GM21360 (cell line): ENCODE results near the gene KCNH1.

Experiments
- ATAC-seq: cut with Tn5 transposase; IDR thresholded peaks from one replicate; pipeline ENCODE4 v1.9.1; 2021; ENCODE audit warnings: mild to moderate bottlenecking, moderate library complexity; ENCODE audit not compliant: unreplicated experiment

KCNH1 gene

DNA sequence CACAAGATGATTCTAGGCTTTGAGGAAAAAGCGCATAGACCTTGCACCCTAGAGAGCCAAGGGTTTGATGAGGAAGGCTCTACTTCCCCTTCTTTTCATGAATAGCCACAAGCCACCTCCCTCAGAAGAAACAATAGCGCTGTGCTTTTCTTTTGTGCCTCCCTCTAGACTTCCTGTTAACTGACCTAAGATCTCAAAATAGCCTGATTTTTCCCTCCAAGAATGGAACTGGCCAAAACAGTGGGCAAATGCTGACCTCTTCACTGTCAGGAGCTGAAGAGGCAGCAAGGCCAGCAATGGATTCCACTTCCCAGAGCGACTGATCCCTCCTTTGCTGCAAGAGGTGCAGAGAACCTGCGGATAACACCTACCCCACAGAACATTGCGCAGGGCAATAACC, 362.8 kb downstream of the KCNH1 start:
- ATAC-seq = no peak

DNA sequence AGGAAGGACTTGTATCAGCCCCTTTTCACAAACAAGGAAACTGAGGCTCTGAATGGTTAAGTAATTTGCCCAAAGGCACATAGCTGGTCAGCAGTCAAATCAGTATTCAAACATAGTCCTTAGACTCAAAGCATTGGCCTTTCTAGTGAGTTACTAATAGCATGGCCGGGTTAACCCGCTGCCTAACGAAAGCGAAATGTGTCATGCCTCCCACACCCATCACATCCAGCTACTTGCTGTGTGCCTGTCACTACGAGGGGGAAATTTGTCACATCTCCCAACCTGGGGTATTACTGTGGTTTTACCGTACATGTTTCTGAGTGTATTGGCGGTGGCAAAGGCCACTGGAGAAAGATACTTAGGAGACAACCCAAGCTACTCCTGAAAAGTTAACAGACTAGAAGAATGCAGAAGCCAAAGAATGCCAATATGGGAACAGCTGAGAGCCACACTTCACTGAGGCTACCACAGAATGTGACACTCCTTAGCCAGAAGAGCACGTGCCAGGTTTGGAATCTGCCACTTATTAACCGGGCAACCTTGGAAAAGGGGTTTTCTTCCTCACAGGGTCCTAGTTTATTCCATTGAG, 363.5 kb downstream of the KCNH1 start:
- no peak for ATAC-seq

DNA sequence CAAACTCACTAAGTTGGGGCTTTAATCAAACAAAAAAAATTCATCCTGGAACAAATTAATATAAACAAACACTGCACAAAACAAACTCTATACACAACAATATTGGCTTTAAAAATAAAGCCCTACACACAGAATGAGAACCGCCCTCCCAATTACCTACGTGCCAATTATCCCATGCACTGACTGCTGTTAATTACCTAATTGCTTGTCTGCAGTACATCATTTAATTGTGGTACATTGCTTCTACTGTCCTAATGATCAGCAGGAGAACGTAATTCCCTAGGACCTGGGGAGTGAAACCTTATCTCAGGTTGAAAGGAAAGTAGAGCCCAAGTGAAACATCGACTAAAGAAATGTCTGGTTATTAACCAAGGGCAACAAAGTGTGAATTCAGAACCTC, 364.5 kb downstream of the KCNH1 start:
- ATAC-seq = no peak

DNA sequence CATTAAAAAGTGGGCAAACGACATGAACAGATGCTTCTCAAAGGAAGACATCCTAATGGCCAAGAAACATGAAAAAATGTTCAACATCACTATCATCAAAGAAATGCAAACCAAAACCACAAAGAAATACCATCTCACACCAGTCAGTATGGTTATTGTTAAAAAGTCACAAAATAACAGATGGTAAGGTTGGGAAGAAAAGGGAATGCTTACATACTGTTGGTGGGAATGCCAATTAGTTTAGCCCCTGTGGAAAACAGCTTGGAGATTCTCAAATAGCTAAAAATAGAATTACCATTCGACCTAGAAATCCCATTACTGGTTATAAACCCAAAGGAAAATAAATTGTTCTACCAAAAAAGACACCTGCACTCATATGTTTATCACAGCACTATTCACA, 369.4 kb downstream of the KCNH1 start:
- ATAC-seq = no peak

DNA sequence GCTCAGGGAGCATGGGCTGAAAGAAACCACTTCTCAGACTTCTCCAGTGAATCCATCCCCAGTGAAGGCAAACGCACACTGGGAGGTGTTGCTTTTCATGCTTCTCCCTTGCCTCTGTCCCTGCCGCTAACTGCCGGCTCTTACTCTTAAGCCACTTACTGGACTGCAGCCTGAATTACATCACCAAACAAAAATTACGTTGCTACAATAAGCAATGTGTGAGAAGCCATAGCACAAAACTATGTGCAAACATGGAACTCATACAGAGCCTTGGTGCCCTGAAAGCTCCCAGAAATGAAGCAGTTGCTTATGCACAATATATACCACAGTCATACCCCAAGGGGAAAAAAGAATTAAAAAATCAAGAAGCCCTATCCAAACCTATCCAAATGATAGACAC, 375.2 kb downstream of the KCNH1 start:
- no peak for ATAC-seq

DNA sequence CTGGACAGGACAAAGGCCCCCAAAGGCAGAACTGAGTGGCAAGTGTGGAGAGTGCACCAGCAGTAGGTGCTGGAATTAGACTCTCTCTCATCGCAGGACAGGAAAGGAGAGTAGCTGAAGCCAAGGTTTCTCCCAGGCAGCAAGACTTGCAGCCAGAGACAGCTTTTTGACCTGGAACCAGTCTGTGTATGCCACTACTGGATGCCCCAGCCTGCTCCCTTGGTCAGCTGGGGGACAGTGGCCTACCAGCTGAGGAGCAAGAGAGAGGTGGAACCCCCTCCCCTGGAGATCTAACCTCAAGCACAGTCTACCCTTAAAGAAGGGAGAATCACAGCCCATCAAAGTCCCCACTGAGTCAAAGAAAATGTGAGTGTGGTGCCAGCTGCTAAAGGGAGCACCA, 375.7 kb downstream of the KCNH1 start:
- no peak for ATAC-seq

DNA sequence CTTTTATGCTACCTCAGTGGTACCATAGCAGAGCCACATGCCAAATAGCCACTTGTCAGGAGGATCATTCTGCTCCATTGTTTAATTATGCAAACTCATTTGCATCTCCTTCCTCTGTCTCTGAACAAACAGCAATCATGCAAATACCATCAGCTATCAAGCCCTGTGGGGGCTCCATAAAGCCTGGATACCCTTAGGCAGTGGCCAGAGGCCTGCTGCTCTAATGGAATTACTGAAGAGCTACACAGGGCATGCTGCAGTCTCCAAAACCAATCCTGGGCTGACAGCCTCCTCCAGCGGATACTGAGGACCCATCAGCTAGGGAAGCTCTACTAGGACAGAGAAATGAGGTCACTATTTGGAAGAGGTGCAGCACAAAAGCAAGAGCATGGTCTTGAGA, 376.3 kb downstream of the KCNH1 start:
- ATAC-seq = no peak

DNA sequence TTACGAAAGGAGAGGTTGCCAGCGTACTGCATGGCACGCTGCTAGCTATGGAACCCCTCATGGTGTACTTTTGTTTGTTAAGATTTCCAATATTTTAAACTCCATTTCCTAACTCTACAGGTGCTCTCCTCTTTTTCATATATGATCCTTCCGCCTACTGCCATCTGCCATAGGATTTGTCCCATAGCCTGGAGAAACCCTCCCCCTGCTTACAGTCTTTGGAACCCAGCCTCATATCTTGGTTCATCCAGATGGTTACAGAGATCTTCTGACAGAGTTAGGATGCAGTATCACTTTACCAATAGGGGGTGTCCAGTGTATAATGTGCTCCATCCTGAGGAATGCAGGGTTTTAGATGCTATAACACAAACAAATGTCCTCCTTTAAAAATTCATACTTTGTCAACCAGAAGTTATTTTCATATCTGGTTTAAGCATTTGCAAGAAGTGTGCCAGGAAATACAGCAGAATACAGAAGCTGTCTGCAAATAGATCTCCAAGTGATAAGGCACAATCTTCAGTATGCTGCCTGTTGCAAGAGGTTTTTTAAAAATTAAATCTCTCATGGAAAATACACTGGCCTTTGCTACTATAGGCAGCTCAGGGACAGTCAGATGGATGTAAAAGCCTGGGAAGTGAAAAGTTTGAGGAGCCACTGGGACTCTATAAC, 377.8 kb downstream of the KCNH1 start:
- ATAC-seq = no peak

DNA sequence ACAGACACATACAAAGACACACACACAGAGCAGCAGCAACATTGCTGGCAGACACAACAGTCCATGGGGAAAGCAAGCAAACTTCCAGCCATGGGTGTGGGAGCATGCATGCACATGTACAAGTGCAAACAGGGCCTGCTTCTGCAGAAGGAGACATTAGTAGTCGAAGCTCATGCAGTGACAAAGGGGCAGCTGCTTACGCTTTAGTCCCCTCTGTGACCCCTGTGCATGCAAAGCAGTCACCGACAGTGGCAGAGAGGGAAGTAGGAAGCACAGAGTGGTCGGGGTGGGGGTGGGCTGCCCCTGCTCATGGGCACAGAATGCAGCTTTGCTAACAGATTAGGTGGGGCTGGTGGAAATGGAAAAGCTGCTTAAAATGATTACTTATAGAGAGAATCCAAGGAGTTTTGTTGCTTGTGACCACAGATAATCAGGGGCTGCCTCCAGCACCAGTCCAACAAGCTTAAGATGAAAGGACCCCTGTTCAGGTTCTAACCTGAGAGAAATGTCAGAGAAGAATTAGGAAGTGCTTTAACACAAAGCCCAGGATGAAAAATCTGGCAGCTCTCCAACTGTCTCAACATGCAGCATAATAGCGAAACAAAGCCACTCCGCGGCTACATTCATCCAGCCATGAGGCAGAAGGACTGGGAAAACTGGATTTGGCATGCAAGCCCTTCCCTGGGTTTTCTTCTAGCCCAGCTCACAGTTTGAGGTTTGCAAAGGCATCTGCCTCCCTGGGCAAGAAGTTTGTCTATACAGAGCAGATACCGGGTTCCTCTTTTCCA, 378.9 kb downstream of the KCNH1 start:
- no peak for ATAC-seq

DNA sequence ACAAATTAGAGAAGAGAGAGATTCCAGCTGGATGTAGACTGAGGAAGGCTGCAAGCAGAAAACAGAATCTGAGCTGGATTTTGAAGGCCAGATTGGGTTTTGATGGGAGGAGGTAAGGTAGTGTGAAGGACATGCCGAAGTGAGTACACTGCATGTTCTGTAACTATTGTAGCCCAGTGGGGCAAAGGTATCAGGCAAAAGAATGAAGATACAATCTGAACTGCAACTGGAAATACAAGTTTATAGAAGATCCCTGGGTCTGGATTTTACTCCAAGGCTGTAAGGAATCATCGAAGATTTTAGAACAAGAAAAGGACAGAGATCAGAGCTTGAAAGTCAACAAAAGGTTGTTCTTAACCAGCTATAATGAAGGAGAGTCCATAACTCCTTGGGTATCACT, 382.0 kb downstream of the KCNH1 start:
- ATAC-seq = no peak

DNA sequence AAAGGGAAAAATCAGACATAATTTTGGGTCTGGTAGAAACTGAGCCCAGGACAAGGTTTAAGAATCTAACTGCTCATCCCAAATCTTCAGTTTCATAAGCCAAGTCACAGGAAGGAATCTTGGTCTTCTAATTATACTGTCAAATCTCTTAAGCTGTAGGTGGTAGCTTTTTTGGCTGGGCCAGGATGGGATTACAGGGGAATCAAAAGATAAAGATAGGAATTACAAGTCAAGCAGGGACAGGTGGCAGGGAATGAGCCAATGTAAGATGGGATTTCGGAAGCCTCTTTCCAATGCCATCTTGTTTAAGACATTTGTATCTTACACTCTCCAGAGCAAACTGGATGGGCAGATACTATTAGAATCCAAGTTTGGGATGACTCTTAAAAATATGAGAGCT, 383.5 kb downstream of the KCNH1 start:
- no peak for ATAC-seq

DNA sequence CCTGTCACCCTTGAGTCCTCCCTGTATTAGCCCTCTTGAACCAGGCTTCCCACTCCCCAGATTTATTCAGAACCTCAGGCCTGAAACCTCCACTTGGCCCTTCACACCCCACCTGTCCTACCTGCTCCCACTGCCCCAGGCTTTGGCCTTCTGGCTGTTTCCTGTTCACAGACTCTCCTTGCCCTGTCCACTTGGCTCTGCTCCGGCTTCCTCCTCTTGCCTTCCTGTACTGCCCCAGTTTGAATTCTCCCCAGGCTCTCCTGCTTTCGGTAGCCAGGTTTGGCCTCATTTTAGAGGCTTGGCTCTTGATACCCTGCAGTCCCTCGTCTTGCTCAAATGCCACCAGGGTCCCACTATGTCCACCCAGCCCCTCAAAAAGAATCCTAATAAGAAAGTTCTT, 385.2 kb downstream of the KCNH1 start:
- no peak for ATAC-seq

DNA sequence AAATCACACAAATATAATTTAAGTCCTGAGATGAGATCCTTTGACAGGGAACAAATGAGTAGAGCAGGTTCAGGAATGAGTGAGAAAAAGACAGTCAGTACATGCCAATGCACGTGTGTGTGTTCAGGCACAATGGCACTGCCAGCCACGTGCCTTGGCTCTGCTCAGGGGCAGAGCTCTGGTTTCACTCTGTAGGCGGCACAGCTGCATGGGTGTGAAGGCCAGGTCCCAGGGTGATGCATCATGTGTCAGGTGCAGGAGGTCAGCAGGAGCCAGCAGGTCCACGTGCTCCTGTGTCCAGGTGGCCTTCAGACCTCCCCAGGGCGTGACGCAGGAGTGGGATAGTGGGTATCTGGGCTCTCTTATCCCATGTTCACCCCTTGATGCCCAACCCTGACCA, 386.1 kb downstream of the KCNH1 start:
- no peak for ATAC-seq

DNA sequence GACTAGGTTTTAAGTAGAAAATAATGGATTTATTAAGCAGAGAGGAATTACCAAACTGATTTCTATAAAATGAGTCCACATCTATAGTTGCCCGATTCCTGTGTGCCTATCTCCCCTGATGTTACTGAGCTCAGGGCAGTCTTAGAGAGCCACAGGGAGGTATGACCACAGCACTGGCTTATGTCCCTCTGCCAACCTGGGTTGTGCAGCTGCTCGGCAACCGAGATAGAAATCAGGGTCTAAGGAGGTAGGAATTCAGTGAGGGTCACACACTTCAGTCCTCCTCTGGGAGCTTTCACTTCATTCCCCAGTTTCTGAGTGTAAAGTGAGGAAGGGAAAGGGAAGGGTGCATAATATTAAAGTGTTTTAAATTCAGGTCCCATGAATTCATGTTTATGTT, 386.8 kb downstream of the KCNH1 start:
- ATAC-seq = no peak

DNA sequence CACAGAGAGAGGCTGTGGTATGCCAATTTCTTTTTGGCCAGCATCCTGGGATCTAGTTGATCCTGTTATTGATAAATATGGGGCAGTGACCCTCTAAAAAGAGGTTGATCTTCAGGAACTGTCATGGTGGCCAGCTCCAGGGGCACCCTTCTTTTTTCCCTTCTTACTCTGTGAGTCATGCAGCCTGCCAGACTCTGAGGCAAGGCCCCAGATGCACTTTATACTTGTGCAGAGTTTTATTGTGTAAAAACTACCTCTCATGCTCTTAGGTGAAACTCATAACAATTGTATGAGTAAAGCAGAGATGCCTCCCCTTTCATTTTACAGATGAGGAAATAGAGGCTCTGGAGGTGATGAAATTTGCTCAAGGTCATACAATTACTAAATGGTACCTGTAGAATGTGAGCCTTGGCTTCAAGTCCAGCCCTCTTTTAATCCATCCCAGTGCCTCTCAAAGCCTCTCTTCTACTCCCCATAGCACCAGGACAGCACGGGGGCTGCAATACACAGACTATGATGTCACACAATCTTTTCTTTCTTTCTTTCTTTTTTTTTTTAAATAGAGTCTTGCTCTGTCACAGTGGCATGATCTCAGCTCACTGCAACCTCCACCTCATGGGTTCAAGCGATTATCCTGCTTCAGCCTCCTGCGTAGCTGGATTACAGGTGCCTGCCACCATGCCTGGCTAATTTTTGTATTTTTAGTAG, 387.8 kb downstream of the KCNH1 start:
- ATAC-seq = no peak

DNA sequence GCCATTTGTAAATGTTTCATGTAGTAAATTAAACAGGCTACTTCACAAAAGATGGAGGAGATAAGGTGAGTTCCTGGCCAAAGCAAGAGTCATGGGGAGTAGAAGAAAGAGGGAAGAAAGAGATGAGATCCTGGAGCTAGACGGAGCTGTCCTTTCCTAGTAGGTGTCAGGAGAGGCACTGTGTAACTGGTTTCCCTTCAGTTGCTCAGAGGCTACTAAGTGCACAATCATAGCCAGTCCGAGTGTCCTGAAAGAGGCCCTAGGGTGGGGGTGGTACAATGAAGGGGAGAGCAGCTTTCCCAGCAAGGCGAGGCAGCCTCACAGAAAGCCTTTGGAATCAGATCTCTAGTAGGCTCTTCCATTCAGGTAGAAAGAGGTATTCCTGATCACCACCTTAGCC, 390.9 kb downstream of the KCNH1 start:
- ATAC-seq = no peak

DNA sequence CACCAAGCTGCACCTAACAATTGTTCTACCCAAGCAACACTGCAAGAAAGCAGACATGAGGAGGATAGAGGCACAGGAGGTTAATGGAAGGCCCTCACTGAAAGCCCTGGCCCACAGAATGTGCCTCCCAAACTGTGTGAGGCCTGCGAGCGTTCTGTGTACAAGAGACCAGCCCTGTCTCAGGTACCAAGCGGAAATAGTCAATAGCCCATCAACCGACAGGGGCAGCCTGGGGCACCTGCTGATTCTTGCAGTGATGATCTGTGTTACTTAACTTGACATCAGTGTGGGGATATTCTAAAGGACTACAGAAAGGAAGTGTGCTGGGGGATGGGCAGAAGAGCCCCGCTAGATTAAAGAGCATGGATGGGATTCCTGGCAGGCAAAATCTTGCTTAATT, 392.4 kb downstream of the KCNH1 start:
- ATAC-seq = no peak

DNA sequence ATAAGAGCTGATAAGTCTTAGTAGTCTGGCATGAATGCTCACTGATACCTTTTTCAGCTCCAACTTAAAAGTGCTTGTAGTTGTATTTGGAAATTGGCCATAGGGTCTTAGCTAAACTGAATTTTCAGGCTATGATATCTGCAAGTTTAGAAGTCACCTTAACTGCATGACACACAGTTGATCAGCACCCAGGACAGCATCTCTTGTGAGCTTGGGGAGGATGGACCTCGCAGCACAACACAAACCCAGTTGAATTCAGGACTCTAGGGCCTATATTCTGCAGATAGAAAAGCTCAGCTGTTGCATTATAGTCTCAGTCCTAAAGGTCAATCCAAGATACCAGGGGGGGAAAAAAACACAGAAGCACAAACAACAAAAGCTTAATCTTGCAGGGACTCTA, 394.3 kb downstream of the KCNH1 start:
- ATAC-seq = no peak

DNA sequence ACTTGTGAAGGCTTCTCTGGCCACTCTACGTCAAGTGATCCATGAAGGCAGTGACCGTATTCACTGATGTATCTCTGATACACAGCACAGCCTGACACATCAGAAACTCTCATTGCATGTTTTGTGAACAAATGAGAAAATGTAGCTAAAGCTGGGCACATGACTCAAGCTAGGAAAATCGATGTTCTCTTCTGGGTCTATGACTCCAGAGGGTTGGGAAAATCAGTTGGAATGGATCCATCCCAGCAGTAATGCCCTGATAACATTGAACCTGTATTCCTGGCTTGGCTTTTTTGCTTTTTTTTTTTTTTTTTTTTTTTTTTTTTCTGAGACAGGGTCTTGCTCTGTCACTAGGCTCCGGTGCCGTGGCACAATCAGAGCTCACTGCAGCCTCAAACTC, 395.7 kb downstream of the KCNH1 start:
- no peak for ATAC-seq

DNA sequence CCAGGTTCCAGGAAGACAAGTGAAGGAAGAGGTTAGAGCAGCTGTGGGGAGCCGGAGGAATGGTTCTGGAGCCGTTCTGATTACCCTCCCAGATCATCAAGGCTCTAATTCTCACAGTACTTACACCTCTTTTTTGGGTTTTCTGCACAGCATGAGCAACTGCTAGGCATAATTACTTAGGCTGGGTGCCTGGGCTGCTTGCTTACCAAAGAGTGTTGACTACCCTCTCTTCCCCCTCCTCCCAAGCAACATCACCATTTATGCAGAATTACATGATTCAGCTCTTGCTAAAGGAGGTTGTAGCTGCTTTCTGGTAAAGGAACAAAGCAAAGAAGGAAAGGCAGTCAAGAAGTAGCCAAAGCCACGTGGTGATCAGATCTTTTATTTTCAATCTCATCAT, 397.2 kb downstream of the KCNH1 start:
- no peak for ATAC-seq

DNA sequence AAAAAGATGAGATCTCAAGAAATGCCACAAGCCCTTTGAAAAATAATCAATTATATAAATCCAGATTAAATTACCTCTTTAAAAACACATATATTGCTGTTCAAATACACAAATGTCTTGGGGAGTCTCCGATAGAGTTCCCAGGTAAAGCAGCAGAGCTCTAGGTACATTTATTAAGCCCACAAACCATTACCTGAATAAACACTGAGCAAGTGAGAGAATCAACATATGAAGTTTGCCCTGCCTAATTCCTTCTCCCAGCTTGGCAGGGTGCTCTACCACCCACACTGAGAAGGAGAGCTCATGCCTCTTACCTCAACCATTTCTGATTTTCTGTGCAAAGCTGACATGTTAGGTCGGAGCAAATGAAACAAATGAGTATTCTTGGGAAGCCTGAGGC, 402.4 kb downstream of the KCNH1 start:
- ATAC-seq = no peak

DNA sequence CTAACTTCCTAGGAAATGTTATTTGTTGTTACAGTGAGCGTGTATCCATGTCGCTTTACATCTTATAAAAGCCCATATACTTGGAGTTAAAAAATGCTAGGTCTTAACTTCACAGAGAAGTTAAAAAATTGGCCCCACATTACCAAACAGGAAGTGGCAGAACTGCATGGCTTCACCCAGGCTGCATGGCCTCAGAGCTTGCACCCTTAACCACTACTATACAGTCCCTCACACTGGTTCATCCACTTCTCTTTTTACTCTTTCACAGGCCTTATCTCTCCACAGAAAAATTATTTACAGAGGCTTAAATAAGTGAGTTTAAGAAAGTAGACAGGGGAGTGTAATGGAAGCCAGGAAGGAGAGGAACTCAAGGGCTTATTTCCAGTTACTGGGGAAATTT, 402.8 kb downstream of the KCNH1 start:
- no peak for ATAC-seq
